ENCODE results near the gene MAP3K2. TPM values are rescaled to one million over a fixed set of nuclear protein-coding genes. Genes with fewer than 3 reads are reported as not detected.

The MAP3K2 gene
- total and polyA plus RNA-seq, 2 of the 8 experiments (the other 6 are each of a cell fraction or from before 2014, with no cell fraction given): 2.0 to 23.2 TPM

DNA sequence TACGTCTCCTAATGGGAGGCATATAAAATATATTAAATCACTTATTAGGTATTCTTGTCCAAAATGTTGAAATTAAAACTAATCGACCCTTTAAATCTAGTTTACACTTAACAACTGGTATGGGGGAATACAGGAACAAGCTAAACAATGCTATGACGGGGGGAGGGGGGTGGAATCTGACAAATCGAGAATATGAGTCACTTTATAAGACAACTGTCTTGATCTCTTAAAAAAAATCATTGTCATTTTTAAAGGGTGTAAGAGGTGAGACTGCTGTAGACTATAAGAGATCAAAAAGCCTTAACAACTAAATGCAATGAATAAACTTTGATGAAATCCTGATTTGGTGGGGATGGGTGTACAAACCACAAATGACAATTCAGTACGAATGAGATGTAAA is 6.0 kb downstream of the MAP3K2 start:
- no peak overlapping the region for H3K23ac ChIP-seq (ENCODE audit: insufficient read length)
- 73% methylated on average over 5 of the region's 5 CpGs; no CpG with 5 or more reads in 1 of the 2 experiments for WGBS, 2 experiments (ENCODE audit: extremely low coverage in 1 of 2, insufficient coverage in 1 of 2, insufficient read length in 1 of 2, insufficient replicate concordance in 2 of 2, low coverage in 1 of 2, low lambda C conversion rate in 2 of 2, missing lambda C conversion rate in 1 of 2)
- H4K20me1 ChIP-seq (replicated peaks in 1 of 2; ENCODE audit: control insufficient read depth in 1 of 2, insufficient read depth in 2 of 2, low read length in 2 of 2): peaks cover 0 to 5% of the 10 kb centered on the region in 2 experiments

More for the DNA sequence above, 6.0 kb downstream of the MAP3K2 start:
- Histone ChIP-seq H2BK12ac (ENCODE audit: low read depth, low read length) (no peak overlapping the region), H2BK120ac (replicated peaks; ENCODE audit: low read depth, low read length) (no peak overlapping the region), H3K9ac (replicated peaks in 1 of 4; ENCODE audit: extremely low read depth in 1 of 4, low read depth in 3 of 4, low read length in 3 of 4) (no peak overlapping the region), H4K5ac (ENCODE audit: insufficient read length, low read depth, low read length) (no peak overlapping the region), H3K56ac (replicated peaks; ENCODE audit: insufficient read length, low read depth, low read length) (no peak overlapping the region), H4K8ac (ENCODE audit: extremely low read depth, insufficient read depth, low read length) (no peak overlapping the region), H3K79me1 (ENCODE audit: low read depth, low read length) (peaks cover 3% of the 10 kb centered on the region; the same call in 1 of the 2 replicates), H3K4me2 (ENCODE audit: insufficient read depth in 1 of 2, low read depth in 2 of 2, low read length in 2 of 2) (no peak overlapping the region), H3K4me1 (replicated peaks in 1 of 4; ENCODE audit: control insufficient read depth in 3 of 4, insufficient read depth in 4 of 4, low read length in 3 of 4) (no peaks in the 10 kb centered on the region), H3K36me3 (ENCODE audit: control insufficient read depth in 2 of 4, insufficient read depth in 4 of 4, low read length in 3 of 4) (peaks cover 0 to 3% (median under 1%) of the 10 kb centered on the region in 4 experiments; a peak in 2 of 8 replicates), H2BK20ac (ENCODE audit: low read length) (no peak overlapping the region), H2BK15ac (ENCODE audit: low read length) (no peak overlapping the region), H4K91ac (replicated peaks; ENCODE audit: insufficient read length, low read length) (no peak overlapping the region), H3K27me3 (replicated peaks in 1 of 4; ENCODE audit: control insufficient read depth in 3 of 4, extremely low read depth in 1 of 4, insufficient read depth in 3 of 4, low read length in 3 of 4) (no peaks in the 10 kb centered on the region), H3K27ac (ENCODE audit: low read depth, low read length) (no peak overlapping the region), H3K4me3 (ENCODE audit: extremely low read depth in 1 of 4, insufficient read depth in 2 of 4, low read depth in 3 of 4, low read length in 4 of 4) (no peak overlapping the region), H2AK5ac (ENCODE audit: low read depth, low read length) (no peak overlapping the region), H3K79me2 (ENCODE audit: control insufficient read depth in 1 of 2, insufficient read depth in 2 of 2, low read length in 2 of 2) (peaks cover 0 to 93% of the 10 kb centered on the region in 2 experiments; a peak in 3 of 4 replicates), H3K23me2 (ENCODE audit: low read depth, low read length) (peaks cover under 1% of the 10 kb centered on the region), H3K14ac (ENCODE audit: insufficient read length) (no peak overlapping the region), H3K4ac (replicated peaks; ENCODE audit: insufficient read length, low read depth, low read length) (no peak overlapping the region), H2BK5ac (ENCODE audit: low read depth, low read length) (no peak overlapping the region), H2AFZ (ENCODE audit: low read length) (no peak overlapping the region), H3K9me3 (ENCODE audit: insufficient read depth in 2 of 2, low read depth in 1 of 2, low read length in 1 of 2) (peaks cover 5 to 7% of the 10 kb centered on the region in 2 experiments), H3K18ac (ENCODE audit: extremely low read depth, low read length) (no peak overlapping the region)
- TF ChIP-seq PHF8 (conservative IDR thresholded peaks at IDR 0.05; ENCODE audit: low read depth, low read length) (no peak), POU5F1 (IDR thresholded peaks at IDR 0.05; ENCODE audit: low read depth, low read length) (no peak), TAF1 (IDR thresholded peaks at IDR 0.05; ENCODE audit: low read depth, low read length) (no peak), SP2 (IDR thresholded peaks at IDR 0.05; ENCODE audit: low read length) (no peak), RXRA (IDR thresholded peaks at IDR 0.05; ENCODE audit: insufficient read depth, low read depth, low read length) (no peak)
- CTCF ChIA-PET (ENCODE audit: partially characterized antibody): interaction anchor here (0.7 kb wide), 2 partner anchors 55 to 97 kb away, joined by 3 to 4 read pairs; no protein-coding TSS in a partner anchor
- no peak for FAIRE-seq
- no peak for DNase-seq (ENCODE audit: low read depth in 1 of 2, low spot score in 2 of 2)
- POLR2A ChIA-PET (ENCODE audit: partially characterized antibody): no interaction called here
